Breast epithelium (tissue), 3 donors: Measurements from ENCODE around the gene EIF4G2.

Experiments
- POLR2A ChIP-seq: fragments of 450-650 bp; IDR thresholded peaks from one replicate; pipeline ENCODE4 v1.6.1; 2016; ENCODE audit warnings: antibody characterized with exemption, mild to moderate bottlenecking, moderate library complexity
- POLR2AphosphoS5 ChIP-seq, 3 donors: sonication (generic); formaldehyde crosslinking; IDR thresholded peaks; one replicate each; pipeline ENCODE4 v1.6.1; 2017; ENCODE audit warnings: antibody characterized with exemption in 3 of 3

DNA sequence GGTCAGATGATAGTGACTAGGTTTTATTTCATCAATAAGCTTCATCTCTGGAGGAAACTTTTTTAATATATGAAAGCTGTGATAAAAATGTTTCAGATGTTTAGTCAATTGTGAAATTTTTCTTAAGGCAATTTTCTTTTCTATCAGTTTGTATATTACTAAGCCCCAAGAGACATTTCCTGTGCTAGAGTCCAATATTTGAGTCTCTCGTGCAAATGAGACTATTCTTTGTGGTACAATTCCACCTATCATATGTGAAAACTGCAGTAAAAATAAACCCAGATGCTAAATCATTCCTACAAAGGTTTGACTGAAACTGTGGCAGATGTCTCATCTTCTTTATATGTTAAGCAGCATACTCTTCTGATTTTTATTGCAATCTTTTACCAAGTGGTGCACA, 29.6 kb downstream of the EIF4G2 start:
- no peak for TF ChIP-seq POLR2AphosphoS5 (IDR thresholded peaks at IDR 0.05)
- TF ChIP-seq POLR2A = no peak
